GM19328 (cell line): ENCODE data around the gene RGSL1.

Source experiments
- ATAC-seq: cut with Tn5 transposase; IDR thresholded peaks from one replicate; pipeline ENCODE4 v1.9.1; 2021; ENCODE audit warnings: mild to moderate bottlenecking, moderate library complexity; ENCODE audit not compliant: unreplicated experiment

The RGSL1 gene

GRCh38 chr1:182533896-182534295, 84.0 kb downstream of the RGSL1 start:
- no peak for ATAC-seq

DNA sequence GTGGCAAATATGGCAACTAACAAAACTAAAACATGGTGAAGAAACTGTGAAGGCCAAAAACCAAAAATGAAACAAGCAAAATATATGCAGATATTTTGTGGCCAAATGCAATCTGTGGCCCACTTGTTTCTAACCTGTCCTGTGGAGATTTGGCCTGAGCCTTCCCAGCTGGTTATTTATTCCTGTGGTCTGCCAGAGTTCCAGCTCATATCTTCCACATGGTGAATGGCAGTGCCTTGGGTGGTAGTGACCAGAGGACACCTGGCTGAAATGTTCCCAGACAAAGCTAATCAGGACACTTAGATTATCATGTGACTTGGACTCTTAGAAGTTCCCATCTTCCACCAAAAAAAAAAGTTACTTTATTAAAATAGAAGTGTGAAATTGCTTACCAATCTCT, 99.4 kb downstream of the RGSL1 start:
- ATAC-seq = no peak

DNA sequence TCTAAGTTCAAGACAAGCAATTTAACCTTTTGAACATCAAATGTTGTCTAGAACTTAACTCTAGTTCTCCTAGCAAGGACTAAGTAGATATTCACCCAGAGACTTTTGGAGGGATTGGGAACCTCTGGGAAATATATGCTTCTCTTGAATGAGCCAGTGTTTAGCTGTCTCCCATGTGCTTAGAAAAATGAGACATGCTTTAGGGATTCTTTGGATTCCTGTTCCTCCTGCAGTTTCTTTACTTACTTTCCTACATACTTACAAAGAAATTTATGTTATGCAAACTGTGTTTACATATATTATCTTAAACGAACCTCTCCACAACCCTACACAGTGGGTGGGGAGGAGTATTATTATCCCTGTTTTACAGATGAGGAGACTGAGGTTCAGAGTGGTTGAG, 99.9 kb downstream of the RGSL1 start:
- ATAC-seq = no peak

DNA sequence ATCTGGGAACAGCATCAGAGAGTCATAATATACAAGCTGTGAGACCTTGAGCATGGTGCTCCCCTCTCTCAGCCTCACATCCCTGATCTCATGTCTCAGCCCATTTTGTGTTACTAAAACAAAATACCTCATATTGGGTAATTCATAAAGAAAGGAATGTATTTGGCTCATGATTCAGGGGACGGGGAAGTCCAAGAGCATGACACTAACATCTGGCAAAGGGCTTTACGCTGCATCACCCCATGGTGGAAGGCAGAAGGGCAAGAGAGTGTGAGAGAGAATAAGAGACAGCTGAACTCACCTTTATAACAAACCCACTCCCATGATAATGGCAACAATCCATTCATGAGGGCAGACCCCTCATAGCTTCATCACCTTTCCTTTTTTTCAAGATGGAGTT, 102.6 kb downstream of the RGSL1 start:
- no peak for ATAC-seq

GRCh38 chr1:182555493-182555892, 105.5 kb downstream of the RGSL1 start:
- ATAC-seq = no peak

DNA sequence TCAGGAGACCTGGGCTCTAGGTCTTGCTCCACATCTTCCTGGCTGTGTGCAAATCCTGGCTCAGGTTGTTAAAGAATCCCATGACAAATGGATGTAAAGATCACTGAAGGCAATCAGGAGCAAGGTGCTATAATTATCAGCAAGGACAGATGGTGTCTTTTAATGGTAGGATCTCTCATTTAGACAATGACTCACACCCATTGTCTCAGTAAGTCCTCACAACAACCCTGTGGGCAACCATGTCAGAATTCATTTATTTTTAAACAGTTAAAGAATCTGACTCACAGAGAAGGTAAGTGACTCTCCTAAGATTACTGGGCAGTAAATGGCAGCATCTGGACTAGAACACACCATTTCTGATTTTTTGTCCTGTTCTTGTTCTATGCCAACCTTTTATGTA, 106.3 kb downstream of the RGSL1 start:
- no peak for ATAC-seq

DNA sequence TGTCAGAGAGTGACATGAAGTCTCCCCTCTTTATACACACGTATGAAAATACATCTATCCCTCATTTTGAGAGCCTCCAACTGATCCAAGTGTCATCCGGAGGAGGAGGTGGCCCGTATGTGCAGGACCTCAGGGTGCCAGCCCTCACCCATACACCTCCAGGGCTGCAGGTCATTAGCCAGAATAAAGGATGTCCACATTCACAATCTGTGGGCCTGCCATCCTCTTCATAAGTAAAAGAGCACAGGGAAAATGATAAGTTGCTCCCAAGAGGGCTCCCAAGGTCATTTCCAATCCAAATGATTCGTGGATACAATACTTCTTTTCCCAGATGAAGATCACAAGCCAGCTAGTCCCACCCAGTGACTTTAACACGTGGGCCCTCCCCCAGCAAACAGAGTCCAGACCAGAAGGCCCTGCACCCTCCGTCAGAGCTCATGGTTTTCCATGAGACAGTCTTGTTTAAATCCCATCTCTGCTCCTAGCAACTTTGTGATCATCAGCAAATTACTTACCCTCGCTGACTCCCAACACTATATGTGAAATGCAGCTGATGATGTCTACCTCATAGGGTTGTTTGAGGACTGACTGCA, 110.5 kb downstream of the RGSL1 start:
- no peak for ATAC-seq

GRCh38 chr1:182561456-182561855, 111.5 kb downstream of the RGSL1 start:
- ATAC-seq = no peak

GRCh38 chr1:182563095-182563494, 113.1 kb downstream of the RGSL1 start:
- ATAC-seq = no peak

- no peak for ATAC-seq
Measured at GRCh38 chr1:182564406-182565004, 114.6 kb downstream of the RGSL1 start.

- ATAC-seq = no peak
Measured at GRCh38 chr1:182565537-182565936, 115.6 kb downstream of the RGSL1 start.

- no peak for ATAC-seq
Measured at GRCh38 chr1:182567629-182568028, 117.7 kb downstream of the RGSL1 start.

DNA sequence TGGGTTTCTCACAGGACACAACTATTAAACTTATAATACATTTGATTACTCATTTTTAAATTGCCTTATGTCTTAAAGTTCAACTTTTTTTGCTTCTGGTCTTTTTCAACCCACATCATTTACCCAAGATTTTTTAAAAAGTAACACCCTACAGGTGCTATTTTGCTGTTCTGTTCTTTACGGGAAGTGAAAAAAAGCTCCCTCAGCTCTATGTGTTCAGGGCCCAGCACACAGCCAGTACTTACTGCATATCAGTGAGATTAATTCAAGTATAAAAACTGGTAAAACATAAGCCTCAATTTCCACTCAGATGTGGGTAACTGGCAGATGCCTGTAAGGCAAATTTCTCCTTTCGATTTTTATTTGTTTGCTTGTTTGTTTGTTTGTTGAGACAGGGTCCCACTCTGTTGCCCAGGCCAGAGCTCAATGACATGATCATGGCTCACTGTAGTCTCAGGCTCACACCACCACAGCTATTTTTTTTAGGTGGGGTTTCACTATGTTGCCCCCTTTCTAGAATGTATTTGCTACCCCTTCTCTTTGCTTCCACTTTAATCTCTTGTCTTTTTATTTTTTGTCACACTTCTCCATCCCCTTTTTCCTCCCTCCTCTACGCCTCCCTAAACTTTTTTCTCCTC, 118.8 kb downstream of the RGSL1 start:
- peak; percentile 58 for ATAC-seq

DNA sequence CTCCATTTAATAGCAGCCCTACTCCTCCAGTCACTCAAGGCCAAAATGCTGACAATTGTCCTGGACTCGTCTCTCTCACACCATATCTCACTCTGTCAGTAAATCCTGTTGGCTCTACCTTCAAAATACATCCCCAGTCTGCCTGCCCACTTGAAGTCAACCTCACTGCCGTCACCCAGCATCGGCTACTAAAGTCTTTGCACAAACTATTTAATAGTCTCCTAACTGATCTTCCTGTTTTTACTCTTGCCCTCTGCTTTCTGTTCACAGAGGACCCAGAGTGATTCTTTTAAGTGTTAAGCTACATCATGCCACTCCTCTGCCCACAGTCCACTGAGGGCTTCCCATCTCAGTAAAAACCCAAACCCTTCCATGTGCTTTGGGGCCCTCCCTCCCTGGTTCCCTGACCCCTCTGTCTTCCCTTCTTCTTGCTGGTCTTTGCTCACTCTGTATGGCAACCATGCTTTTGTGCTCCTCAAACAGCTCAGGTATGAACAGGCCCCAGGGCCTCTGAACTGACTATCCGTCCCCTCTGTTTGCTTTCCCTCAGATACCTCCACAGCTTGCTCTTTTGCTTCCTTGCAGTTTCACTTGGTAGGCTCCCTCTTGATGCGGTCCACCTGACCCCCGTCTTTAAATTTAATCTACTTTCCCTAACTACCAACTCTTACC, 120.1 kb downstream of the RGSL1 start:
- no peak for ATAC-seq

- no peak for ATAC-seq
Measured at GRCh38 chr1:182570611-182570970, 120.6 kb downstream of the RGSL1 start.

- ATAC-seq = no peak
Measured at GRCh38 chr1:182574156-182574555, 124.2 kb downstream of the RGSL1 start.

- no peak for ATAC-seq
Measured at GRCh38 chr1:182575540-182576149, 125.7 kb downstream of the RGSL1 start.

GRCh38 chr1:182580736-182581135, 130.8 kb downstream of the RGSL1 start:
- no peak for ATAC-seq

DNA sequence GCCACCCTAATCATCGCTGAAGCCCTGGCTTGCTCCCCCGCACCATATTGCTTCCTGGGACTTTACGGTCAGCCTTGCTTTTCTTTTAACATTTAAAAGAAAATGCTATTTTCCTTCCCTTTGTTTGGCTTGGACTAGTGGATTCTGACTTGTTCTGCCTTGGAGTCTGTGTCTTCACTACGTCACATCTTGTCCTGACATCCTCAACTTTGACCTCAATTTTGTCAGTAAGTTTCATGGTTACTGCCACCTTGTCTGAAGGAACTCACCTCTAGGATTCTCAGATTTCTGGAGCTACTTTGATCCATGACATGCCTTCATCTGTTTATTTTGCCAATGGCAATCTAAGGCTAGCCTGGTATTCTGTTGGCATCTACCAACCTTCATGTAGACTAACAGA, 134.8 kb downstream of the RGSL1 start:
- no peak for ATAC-seq

GRCh38 chr1:182586380-182586779, 136.4 kb downstream of the RGSL1 start:
- no peak for ATAC-seq

- no peak for ATAC-seq
Measured at GRCh38 chr1:182587093-182587492, 137.1 kb downstream of the RGSL1 start.
